Right forelimb (tissue), 1 donor: ENCODE data around the gene EMP2.
"Not testable (repeated sequence)": the region's sequence is repeated elsewhere in the genome, so short reads cannot be mapped to it uniquely, and the experiment has no call there.

Experiments
- DNase-seq: peaks from one replicate; pipeline ENCODE4 v3.0.0-alpha.2; 2018

Gene EMP2

DNA sequence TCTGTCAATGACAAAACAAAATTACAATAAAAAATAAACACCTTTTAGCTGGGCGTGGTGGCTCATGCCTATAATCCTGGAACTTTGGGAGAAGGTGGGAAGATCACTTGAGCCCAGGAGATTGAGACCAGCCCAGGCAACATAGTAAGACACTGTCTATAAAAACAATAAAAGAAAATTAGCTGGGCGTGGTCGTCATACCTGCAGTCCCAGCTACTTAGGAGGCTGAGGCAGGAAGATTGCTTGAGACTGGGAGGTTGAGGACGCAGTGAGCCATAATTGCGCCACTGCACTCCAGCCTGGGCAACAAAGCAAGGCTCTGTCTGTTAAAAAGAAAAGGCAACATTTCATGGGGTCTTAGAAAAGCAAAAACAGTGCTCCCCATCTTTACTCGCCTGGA, 32.7 kb downstream of the EMP2 start:
- DNase-seq, result no peak

DNA sequence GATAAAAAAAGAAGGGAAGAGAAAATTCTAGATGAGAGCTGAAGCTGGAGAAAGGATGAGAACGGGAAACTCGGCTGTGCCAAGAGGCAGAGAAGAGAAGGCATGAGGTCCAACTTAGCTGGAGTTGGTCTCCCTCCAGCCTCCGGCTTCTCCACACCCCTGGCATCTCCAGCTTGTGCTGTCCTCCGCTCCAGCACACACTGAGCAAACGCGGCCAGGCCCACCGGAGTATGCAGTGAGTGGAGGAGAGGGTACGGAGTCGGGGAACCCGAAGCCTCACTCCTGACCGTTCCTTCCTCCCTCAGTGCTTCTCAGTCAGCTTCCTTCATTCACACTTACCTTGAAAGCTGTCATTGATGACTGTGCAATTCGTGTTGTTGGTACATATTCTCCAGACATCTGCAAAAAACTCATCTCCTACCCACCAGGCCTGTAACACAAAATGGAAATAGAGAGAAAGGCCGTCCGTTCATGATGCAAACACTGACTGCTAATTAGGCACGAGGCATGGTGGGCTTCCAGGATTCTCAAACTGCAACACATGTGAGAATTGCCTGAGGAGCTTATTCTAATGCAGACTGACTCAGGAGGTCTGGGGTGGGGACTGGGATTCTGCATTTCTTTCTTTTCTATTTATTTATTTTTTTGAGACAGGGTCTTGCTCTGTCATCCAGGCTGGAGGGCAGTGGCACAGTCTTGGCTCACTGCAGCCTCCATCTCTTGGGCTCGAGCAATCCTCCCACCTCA, 37.0 kb downstream of the EMP2 start:
- no peak for DNase-seq

- DNase-seq, result no peak
These were observed 39.0 kb downstream of the EMP2 start for GRCh38 chr16:10541366-10541765.

DNA sequence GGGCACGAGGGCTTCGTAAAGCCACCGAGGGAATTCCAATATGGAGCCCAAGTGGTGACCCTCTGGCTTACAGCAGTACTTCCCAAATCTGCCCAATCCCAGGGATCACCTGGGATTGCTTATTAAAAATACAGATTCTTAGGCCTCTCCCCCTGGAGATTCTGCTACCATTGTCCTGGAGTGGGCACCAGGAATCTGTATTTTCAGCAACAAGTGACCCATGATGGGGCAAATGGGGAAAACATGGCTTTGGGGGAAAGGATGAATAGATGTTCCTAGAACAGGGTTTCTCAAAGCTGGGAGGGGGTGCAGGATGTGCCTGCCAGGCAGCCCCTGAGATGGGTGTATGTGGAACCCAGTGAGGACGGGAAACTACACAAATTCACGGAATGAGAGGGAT, 40.6 kb downstream of the EMP2 start:
- DNase-seq, result no peak

- DNase-seq, result no peak
These were observed 41.2 kb downstream of the EMP2 start for GRCh38 chr16:10539236-10539635.

DNA sequence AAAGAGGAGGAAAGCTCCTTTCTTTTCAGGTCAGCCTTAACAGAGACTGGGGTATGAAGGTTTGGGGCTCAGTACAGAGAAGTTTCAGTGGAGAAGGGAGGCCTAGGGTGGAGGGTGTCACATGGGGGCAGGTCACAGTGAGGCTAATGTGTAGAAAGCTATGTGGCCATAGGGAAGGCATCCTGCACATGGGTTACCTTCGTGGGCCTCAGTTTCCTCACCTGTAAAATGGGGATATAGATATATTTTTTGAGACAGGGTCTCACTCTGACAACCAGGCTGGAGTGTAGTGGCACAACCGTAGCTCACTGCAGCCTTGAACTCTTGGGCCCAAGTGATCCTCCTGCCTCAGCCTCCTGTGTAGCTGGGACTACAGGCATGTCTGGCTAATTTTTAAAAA, 41.8 kb downstream of the EMP2 start:
- DNase-seq, result no peak

DNA sequence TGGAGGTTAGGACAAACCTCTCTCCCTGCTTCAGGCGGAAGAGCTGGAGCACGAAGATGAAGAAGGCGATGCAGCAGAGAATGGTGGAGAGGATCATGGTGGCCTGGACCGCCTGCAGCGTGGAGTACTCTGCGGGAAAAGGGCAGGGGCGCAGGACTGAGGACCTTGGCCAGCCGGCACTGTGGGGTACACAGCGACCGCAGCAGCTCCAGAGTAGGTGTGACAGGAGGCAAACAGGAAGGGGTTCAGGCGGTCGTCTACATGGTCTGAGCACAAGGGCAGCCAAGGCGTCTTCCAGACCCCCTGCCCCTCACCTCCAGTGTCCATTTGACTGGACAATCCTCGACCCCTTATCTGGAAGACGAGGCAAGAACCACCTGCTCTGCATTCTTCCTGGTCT, 42.5 kb downstream of the EMP2 start:
- no peak for DNase-seq

DNA sequence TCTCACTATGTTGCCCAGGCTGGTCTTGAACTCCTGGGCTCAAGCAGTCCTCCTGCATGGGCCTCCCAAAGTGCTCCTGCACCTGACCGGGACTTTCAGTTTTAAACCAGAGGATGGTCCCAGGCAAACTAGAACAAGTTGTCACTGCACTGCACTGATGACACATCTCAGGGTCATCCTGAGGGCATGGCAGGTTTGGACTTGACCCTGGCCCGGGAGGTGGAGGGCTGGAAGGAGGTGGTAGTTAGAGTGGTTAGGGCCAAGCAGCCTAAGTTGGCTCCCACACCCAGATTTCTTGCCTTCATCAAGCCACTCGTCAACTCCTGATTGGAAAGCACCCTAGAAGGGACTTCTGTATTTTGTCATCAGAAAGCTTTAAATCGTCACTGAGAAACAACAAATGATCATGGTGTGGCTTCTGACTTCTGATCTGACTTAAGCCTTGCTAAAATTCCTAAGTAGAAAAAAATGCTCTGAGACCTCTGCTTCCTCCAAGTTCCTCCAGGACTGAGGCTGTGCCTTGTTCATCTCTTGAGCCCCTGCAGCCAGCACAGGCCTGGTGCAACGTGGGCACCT, 43.5 kb downstream of the EMP2 start:
- no peak for DNase-seq

DNA sequence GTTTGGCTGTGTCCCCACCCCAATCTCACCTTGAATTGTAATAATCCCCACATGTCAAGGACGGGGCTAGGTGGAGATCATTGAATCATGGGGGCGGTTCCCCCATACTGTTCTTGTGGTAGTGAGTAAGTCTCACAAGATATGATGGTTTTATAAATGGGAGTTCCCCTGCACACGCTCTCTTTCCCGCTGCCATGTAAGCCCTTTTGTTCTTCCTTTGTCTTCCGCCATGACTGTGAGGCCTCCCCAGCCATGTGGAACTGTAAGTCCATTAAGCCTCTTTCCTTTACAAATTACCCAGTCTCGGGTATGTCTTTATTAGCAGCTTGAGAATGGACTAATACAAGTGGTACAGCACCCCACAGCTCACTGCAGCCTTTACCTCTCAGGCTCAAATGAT, 44.1 kb downstream of the EMP2 start:
- not testable (repeated sequence) for DNase-seq

DNA sequence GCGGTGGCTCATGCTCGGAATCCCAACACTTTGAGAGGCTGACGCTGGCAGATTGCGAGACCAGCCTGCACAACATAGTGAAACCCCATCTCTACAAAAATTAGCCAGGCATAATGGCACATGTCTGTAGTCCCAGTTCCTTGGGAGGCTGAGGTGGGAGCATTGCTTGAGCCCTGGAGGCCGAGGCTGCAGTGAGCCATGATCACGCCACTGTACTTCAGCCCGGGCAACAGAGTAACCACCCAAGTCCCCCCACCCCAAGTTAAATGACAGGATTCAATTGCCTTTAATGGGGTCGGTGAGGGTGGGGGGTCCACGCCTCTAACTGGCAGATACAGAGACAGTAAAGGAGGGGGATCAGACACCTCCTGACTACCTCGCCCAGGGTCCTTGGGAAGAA, 44.9 kb downstream of the EMP2 start:
- DNase-seq, result no peak

DNA sequence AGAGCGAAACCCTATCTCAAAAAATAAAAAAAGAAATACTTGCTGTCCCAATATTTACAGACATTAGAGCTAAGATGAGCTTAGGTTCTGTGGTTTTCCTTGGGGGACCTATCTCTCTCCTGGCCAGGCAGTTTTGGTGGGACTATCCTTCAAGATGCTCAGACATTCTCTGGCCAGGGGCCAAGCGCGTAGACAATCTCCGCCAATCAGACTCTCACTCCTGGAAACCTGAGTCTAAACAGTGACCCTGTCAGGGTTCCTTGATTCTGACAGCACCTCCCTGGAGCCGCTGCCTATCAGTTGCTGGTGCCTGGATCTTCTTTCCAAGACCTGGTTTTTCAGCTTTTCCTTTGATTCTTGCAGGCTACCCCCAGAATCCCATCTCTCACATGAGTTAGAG, 45.6 kb downstream of the EMP2 start:
- no peak for DNase-seq

GRCh38 chr16:10533612-10534011, 46.8 kb downstream of the EMP2 start:
- not testable (repeated sequence) for DNase-seq

DNA sequence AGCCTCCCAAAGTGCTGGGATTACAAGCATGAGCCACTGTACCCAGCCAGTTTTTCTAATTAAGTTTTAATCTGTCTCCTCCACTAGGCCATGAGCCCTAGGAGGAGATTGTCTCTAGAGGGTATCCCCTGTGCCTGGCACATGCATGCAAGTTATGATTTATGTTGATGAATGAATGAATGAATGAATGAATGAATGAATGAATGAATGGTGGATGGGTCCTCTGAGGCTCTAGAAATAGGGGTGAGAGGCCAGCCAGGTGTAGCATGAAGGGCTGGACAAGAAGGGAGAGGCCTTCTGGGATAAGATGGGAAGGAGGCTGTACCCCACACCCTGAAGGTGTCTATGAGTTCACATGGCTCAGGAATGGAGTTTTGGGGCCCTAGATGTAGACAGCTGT, 48.8 kb downstream of the EMP2 start:
- no peak for DNase-seq

- no peak for DNase-seq
These were observed 49.7 kb downstream of the EMP2 start for GRCh38 chr16:10530685-10531084.

DNA sequence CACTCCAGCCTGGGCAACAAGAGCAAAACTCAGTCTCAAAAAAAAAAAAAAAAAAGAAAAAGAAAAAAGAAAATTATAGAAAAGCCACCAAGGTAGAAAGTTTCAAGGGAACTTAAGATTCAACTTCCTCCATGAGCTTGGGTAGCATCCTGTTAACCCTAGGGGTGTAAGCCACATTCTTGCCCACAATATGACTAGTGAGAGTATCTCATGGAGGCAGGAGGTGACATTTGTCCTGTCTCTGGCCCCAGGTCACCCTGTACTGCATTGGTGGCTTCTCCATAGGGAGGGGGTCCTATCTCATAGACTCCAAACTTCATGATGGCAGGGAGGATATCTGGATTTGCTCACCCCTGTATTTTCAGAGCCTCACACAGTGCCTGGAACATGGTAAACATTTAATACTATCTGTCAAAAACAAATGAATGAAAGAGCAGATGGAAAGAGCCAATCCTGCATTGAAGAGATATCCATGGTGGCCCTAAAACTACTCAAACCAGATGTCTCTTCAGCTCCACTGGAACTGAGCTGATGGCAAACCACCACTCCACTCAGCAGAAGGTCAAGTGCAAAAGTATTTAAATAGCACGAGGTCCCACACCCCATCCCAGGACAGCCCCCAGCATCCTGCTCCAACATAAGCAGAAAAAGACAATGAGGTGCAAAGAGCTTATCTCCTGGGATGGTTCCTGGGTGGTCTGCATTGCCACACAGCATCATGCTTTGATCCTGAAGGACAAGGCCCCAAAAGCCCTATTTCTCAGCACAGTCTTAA, 50.3 kb downstream of the EMP2 start:
- no peak for DNase-seq

DNA sequence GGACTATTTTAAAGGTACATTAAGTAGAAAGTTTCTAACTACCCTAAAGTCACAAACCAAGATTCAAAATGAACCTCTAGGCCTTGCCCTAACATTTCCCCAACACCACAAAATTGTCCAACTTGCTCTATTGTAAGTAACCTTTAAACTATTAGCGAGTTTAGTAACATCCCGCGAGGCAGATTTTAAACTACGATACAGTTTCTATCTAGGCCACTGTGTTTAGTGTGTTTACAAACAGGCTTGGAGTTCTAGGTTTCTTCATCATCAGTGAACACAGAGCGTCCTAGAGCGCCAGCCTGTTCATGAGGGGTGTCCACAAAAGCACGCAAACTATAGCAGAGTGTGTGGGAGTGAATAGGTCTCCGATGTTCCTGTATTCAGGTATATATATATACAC, 51.8 kb downstream of the EMP2 start:
- no peak for DNase-seq

DNA sequence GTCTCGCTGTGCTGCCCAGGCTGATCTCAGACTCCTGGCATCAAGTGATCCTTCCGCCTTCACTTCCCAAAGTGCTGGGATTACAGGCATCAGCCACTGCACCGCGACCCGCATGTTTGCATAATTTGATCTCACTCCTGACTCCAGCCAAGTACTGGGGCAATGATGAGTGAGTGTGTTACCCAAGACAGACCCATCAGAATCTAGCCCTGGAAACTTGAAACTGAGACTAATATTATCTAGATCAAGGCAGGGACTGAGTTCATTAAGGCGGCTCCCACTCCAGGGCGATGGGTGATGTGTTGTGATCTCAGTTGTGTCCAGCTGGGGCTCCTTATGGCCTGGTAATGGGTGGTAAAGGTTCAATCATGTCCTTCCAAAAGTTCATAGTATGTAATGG, 53.4 kb downstream of the EMP2 start:
- DNase-seq, result no peak

GRCh38 chr16:10525214-10525825, 55.1 kb downstream of the EMP2 start:
- no peak for DNase-seq

DNA sequence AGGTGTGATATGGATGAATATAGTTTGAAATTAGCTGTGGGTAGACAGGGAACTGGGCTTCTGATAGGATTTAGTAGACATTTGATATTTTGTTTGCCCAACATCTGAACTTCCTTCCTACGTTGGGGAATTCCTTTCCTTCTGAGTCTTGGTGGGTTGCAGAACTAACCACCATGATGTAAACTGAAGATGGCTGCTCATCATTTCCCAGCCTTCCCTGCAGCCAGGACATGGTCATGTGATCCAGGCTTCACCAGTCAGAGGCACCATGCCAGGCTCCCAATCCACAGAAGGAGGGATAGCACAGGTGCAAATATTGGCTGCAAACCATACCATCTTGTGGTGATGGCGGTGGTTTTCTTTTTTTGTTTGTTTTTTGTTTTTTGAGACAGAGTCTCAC, 57.4 kb downstream of the EMP2 start:
- DNase-seq, result no peak

- peak; percentile 80 for DNase-seq
These were observed 58.6 kb downstream of the EMP2 start for GRCh38 chr16:10521681-10522274.

DNA sequence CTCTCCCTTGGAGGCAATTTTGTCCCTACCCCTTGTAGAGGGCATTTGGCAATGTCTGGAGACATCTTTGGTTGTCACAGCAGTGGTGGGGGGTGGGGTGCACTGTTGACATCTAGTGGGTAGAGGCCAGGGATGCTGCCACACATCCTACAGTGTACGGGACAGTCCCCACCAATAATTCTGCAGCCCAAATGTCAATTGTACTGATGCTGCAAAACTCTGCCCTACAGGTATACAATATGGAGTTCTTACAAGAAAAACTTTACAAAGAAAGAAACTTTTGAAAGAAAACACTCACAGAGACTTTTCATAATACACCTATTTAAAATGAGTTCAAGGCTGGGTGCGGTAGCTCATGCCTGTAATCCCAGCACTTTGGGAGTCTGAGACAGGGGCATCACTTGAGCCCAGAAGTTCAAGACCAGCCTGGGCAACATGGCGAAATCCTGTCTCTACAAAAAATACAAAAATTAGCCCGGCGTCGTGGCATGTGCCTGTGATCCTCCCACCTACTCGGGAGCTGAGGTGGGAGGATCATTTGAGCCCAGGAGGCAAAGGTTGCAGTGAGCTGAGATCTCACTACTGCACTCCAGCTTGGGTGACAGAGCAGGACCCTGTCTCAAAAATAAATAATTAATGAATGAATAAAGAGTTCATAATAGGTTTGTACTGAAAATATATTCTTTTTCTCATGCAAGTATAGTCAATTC, 59.4 kb downstream of the EMP2 start:
- DNase-seq, result no peak
